ENCODE results near the gene TRIM2.

TRIM2 gene

DNA sequence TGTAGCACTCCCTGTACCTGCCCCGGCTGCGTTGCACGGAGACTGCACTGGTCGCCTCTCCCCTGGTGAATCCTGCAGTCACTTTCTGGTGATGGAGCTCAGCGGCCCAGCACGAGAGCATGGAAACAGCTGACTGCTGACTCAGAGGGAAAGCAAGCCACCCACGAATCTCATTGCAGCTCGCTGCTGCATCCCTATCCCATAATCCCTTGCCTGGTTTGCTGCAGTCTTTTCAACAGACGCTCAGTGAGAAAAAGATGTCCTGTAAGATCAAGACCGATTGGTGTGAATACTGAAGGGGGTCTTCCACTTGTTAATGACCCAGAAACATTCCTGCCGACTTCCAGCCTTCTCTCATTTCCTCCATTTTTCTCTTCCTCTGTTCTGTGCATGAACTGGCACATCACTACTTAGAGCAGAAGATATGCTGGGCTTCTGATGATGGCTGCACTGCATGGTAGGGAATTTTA lies 52.9 kb downstream of the TRIM2 start:
- no peak for DNase-seq

- DNase-seq, result no peak
Observed at GRCh38 chr4:153257991-153258390, 53.7 kb downstream of the TRIM2 start.

GRCh38 chr4:153258750-153259149 lies 54.5 kb downstream of the TRIM2 start:
- no peak for DNase-seq

DNA sequence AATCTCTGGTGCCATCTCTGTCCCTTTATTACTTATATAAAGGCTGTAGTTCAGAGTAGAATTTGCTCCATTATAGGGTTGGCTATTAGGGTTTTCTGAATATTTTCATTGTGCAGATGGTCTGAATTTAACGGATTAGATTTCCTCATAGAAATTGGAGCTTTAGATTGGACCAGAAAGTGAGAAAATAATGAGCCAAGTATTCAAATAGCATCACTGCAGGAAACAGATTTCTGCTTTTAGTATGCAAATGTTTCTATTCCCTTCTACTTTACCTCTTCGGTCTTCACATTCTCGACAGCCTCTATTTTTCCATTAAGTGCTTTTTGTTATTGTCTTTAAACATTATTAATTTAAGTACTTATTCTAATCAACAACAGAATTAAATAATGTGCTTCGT lies 55.4 kb downstream of the TRIM2 start:
- no peak for DNase-seq

- DNase-seq, result no peak
Observed at GRCh38 chr4:153260132-153260531, 55.9 kb downstream of the TRIM2 start.

- DNase-seq, result no peak
Observed at GRCh38 chr4:153260553-153261300, 56.5 kb downstream of the TRIM2 start.

DNA sequence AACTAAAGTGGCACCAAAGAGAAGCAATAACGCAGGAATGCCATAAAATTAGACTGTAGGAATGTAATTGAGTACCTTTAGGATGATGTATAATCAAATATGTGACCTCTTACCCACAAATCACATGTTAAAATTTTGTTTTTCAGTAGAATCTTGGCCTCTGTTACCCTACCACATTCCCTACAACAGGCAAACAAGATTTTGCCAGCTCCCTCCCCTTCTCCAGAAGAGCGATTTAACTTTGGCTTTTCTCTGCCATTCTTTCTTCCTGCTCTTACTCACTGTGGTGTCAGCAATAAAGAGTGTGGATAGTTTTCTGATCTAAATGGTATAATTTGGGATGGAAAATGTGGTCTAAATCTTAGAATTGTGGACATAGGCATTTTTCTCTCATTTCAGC lies 57.2 kb downstream of the TRIM2 start:
- DNase-seq, result no peak

DNA sequence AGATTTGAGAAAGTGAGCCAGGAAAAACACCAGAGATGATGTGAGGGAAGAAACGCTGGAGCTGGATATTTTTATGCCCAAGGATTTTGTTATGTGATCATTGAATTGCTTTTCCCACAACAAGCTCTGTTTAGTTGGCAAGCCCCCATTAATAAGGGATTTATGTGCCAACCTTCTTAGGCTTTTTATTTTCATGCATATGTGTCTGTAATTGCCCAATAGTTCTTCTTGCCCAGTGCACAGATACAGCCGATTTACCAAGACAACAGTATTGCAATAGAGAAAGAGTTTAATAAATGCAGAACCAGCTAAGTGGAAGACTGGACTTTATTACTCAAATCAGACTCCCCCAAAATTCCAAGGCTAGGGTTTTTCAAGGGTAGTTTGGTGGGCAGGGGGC lies 57.7 kb downstream of the TRIM2 start:
- no peak for DNase-seq

DNA sequence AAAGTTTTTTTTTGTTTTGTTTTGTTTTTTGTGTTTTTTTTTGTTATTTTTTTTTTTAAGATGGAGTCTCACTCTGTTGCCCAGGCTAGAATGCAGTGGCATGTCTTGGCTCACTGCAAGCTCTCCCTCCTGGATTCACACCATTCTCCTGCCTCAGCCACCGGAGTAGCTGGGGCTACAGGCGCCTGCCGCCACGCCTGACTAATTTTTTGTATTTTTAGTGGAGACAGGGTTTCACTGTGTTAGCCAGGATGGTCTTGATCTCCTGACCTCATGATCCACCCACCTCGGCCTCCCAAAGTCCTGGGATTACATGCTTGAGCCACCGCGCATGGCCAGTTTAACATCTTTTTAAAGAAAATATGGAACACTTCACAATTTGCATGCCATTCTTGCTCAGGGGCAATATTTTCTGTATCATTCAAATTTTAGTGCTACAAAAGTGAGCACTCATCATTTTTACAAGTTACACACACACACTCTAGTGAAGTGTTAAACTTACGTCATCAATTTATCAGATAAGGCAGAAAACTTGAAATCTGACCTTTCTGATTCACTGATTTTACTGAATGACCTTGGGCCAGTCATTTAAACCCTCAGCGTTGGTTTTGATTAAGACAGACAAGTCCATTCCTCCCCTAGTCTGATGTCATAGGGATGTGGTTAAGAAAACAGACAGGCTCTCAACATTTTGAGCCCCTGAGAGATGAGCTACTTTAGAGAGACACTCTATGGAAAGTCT lies 61.2 kb downstream of the TRIM2 start:
- DNase-seq, result no peak

DNA sequence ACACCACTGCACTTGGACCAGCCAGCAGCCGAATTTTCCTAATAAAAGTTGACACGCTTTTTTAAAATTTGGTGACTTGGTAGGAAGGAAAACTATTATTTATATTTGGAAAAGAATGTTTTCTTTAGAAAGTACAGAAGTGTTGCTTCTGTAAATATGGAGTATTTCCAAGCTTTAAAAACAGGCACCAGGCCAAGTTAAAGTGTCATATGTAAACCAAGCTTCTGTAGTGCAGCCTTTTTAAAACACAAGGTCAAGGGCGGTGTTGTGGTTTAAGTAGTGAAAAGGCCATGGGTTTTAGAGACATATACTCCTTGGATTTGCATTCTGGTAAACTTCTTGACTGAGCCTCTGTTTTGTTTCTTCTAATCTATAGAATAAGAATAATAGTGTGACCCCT lies 62.7 kb downstream of the TRIM2 start:
- no peak for DNase-seq

GRCh38 chr4:153267890-153268289 lies 63.6 kb downstream of the TRIM2 start:
- no peak for DNase-seq

GRCh38 chr4:153268295-153268694 lies 64.1 kb downstream of the TRIM2 start:
- DNase-seq, result no peak

DNA sequence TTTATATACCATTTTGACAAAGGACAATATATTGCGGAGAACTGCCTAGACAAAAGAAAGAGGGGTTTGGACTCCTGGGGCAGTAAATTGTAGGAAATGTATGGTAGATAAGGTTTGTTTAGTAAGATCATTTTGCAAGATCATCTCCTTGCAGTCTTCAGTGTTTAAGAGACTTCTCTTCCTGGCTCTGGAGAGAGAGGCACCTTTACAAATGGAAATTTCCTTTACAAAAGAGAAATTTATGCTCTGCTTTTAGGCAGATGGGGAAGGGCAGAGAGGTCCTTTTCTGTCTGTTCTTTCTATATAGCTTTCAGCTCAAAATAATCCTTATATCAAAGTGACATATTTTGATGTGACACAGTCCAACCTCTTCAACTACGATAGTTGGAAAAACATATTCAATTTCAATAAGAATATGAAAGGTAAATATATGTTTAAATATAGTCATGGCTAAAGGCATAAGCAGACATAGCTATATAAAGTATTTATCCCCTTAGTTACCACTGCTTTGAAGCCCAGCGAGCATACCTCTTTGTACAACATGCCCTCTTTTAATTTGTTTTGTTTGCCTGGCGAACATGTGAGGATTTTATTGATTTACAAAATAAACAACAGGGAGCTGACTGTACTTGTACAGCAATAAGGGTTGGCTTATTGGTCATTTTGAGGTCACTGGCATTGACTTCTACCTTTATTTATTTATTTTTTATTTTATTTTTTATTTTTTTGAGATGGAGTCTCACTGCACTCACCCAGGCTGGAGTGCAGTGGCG lies 65.2 kb downstream of the TRIM2 start:
- no peak for DNase-seq

GRCh38 chr4:153270361-153270760 lies 66.1 kb downstream of the TRIM2 start:
- DNase-seq, result no peak

DNA sequence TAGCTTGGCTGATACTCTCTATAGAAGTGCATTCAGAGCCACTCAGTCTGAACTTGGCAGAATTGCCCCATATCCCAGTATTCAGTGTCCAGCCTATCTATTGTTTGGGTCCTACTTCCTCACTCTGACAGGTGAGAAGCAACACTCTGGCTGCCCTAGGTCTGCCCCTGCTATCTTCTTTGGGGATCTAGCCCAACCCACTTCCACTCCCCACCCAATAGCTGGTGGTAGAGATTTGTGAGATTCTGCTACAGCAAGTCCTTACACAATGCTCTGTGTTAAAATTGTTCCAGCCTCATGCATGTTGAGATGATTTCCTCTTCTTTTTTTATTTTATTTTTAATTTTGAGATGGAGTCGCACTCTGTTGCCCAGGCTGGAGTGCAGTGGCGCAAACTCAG lies 67.6 kb downstream of the TRIM2 start:
- DNase-seq, result no peak

GRCh38 chr4:153273751-153274150 lies 69.5 kb downstream of the TRIM2 start:
- no peak for DNase-seq

GRCh38 chr4:153274967-153275366 lies 70.7 kb downstream of the TRIM2 start:
- DNase-seq, result no peak

- no peak for DNase-seq
Observed at GRCh38 chr4:153275380-153276276, 71.4 kb downstream of the TRIM2 start.

DNA sequence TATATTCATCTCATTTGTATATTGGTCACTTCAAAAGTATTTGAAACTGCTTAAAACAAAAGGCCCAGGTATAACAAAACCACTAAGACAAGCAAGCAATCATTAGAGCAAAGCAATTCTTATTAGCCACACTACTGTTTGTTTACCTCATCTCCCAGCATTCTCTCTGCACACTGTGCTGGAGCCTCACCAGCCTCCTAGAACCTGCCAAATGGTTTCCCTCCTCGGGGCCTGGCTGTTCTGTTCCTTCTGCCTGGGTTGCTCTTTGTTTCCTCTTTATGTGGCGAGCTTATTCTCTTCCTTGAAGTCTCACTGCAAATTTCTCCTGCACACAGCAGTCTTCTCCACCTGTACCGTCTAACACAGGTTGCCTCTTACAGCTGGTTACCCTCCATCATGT lies 72.7 kb downstream of the TRIM2 start:
- DNase-seq, result no peak

- DNase-seq, result no peak
Observed at GRCh38 chr4:153281476-153281875, 77.2 kb downstream of the TRIM2 start.

GRCh38 chr4:153282023-153282422 lies 77.8 kb downstream of the TRIM2 start:
- no peak for DNase-seq

DNA sequence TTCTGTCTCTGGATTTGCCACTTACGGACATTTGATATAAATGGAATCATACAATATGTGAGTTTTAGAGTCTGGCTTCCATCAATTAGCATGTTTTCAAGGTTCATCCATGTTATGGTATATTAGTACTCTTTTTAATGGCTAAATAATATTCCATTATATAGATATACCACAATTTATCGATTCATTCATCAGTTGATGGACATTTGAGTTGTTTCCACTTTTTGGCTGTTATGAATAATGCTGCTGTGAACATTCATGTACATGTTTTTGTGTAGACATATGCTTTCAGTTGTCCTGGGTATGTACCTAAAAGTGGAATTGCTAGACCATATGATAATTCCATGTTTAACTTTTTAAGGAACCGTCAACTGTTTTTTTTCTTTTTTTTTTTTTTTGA lies 79.0 kb downstream of the TRIM2 start:
- no peak for DNase-seq

GRCh38 chr4:153290134-153290533 lies 85.9 kb downstream of the TRIM2 start:
- DNase-seq, result no peak

Measured in NCI-H187 treated with DMSO at 0.1 percent for 48 hours (cell line).